GM21825 (cell line): ENCODE measurements around the gene MIP.
"Not testable (repeated sequence)": the region's sequence is repeated elsewhere in the genome, so short reads cannot be mapped to it uniquely, and the experiment has no call there.

Source experiments
- ATAC-seq: cut with Tn5 transposase; IDR thresholded peaks from one replicate; pipeline ENCODE4 v1.9.1; 2021; ENCODE audit warnings: mild to moderate bottlenecking, moderate library complexity; ENCODE audit not compliant: unreplicated experiment

The MIP gene

DNA sequence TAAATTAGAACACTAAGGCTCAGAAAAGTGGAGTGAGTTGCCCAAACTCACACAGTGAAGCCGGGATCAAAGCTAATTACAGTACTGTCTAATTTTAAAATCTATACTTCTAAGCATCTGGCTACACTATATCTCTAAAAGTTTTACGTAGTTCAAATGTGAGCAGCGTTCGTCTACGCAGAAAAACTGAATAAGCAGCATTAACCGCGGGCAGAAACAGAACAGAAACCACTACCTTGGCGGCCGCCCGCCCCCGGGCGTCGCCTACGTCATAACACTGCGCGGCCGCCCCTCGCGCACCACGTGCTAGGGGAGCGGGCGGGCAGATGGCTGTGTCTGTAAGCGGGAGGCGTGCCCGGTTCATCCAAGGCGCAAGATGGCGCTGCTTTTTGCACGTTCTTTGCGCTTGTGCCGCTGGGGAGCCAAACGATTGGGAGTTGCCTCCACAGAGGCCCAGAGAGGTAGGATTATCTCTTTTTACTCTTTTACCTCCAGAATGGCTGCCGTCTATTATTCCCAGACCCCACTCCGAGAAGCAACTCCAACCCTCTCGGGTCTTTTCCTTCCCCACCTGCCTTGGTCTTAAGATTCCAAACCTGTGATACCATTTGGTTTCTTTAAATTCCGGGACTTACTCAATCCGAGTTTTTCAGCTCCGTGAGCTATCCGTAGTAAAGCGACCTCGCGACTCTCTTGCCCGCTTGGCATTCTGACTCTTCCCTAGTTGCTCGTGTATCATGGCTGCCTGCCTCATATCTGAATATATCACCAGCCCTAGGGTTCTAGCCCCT is 14.0 kb upstream of the MIP start, which contains the start of gene SPRYD4:
Gene SPRYD4, plus strand, starts transcription at position 363 of the 791 bp plus-strand sequence. Its CDS starts 14 bp downstream, at position 377.
- peak; percentile 76 for ATAC-seq

DNA sequence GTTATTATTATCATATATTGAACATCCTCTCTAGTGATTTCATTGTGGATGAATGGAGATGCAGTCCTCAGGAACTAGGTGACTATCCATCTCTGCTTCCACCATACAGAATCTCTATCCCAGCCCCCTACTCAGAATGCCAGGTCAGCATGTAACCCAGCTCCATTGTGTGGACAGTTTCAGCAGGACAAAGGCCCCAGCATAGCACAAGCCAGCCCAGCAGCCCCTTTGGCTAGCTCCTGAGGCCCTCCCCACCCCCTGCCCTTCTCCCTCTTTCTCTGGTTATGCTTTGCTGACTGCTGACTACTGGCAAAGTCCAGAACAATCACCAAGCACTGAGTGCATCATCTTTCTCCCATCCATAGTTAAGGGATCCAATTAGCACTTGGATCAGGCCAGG is 8.1 kb upstream of the MIP start:
- no peak for ATAC-seq

DNA sequence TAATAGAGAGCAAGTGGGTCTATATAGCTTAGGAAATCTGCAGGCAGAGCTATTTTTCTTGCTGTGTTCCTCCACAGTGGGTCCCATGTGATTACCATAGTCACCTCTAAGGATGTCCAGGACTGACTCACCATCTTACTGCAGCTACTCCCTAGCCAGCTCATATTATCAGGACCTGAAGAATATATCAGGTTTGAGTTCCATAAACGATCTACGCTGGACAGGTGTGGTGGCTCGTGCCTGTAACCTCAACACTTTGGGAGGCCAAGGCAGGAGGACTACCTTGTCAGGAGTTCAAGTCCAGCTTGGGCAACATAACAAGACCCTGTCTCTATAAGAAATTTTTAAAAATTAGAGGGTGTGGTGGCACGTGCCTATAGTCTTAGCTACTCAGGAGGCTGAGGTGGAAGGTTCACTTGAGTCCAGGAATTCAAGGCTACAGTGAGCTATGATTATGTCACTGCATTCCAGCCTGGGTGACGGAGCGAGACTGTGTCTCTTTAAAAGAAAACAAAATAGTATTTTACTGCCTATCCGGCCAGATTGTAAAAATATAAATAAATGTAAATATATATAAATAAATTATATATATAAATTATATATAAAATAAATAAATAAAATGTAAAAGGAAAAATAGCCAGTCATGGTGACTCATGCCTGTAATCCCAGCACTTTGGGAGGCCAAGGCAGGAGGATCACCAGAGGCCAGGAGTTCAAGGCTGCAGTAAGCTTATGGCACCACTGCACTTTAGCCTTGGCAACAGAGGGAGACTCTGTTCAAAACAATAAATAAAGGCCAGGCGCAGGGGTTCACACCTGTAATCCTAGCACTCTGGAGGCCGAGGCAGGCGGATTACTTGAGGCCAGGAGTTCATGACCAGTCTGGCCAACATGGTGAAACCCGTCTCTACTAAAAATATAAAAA is 7.0 kb upstream of the MIP start:
- ATAC-seq = no peak

DNA sequence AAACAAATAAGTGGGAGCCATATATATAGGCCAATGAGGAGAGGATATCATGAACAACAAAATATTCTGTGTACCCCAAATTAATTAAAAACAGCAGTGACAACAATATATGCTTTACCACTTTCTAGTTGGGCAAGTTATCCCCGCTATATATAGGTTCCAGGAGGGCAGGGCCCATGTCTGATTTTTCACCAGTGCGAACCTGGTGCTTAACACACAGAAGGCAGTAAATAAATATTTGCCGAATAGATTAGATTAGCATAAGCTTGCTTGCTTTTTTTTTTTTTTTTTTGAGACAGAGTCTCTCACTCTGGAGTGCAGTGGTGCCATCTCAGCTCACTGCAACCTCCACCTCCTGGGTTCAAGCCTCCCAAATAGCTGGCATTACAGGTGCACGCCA is 3.4 kb upstream of the MIP start:
- no peak for ATAC-seq

DNA sequence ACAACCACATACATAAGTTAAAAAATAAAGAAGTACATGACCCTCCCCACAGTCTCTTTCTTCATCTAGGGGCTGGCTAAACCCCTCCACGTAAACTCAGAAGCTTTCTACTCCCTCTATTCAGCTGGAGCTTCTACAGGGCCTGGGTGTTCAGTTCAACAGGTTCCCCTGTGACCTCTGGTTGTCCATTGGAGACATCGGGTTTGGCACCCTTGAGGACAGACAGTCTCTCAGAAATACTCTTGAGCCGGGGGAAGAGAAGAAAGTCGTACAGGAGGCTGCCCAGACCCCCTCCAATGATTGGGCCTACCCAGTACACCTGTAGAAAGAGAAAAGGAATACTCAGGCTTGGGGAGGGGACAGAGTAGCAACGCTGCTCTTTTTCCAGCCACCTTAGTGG is 3.3 kb downstream of the MIP start:
- no peak for ATAC-seq

DNA sequence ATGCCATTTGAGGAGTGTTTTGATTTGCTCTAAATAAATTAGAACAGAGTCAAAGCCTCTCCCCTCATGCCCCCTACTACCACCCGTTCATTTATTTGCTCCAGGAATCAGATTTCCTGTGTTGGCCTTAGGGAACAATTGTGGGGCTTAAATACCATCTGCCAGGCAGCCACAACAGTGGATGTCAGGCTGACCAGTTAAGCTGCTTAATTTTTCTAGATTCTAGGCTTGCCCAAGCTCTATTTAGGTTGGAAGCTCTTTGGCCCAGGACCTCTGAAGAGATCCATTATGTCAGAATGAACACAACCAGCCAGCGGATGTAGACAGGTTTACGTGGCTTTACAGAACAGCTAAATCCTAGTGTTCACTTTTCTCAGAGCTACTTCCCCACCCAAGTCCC is 4.2 kb downstream of the MIP start:
- ATAC-seq = no peak

DNA sequence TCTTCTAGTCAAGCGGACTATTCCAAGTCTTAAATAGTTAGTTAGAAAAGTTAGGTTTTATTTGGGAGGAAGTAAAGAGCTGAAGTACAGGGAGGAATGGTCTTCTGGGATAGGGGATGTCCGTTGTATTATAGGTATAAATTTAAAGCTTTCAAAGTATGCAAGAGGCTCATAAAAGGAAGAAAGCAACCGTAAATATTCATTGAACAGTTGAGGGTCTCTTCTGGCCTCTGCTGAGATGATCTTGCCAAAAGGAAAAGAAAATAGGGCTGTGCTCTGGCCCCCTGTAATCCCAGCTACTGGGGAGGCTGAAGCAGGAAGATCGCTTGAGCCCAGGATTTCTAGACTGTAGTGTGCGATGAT is 4.9 kb downstream of the MIP start:
- no peak for ATAC-seq

DNA sequence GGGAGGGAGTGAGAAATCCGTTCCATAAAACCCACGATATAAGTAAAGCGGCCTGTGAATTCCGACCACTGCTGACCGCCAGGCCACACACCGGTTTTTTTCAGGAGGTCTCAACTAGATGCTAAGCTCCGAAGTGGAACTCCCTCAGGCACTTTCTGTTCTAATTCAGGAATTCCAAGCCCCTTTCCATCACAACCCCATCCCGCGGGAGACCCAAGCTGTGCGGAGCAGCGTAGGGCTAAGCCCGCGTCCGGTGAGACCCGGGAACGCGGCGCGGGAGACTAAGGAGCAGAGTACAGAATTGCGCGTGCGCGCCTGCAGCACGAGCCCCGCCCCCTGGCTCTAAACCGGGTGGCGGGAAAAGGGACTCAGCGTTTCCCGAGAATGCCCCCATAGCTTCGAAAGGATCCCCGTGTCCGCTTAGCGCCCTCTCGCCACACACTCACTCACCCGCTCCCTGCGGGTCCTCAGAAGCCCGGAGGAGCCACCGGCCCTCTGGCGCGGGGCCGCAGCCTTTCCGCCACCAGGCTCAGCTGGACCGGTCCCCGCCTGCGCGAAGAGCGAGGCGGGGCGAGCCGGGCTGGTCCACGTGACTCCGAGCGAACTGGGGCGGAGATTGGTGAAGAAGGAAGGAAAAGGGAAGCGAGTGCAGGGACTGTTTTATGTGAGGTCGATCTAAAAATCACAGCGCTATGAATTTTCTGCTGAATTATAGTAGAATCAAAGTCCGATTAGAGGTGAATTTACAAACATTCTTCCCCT is 5.4 kb downstream of the MIP start, which contains the start of gene TIMELESS:
Gene TIMELESS, minus strand, starts transcription at position 567 of the 762 bp plus-strand sequence. CDS start 15,256 bp downstream, outside the sequence.
- peak; percentile 90 for ATAC-seq

DNA sequence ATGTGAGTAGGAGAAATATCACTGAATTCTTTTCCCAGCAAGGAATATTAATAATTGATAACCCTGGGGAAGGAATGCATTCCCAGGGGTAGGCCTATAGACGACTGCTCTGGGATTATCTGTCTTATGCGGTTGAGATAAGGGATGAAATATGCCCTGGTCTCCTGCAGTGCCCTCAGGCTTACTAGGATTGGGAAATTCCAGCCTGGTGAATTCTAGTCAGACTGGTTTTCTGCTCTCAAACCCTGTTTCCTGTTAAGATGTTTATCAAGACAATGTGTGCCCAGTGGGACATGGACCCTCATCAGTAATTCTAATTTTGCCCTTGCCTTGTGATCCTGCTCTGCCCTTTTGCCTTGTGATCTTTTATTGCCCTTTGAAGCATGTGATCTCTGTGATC is 11.2 kb downstream of the MIP start:
- ATAC-seq = not testable (repeated sequence)

DNA sequence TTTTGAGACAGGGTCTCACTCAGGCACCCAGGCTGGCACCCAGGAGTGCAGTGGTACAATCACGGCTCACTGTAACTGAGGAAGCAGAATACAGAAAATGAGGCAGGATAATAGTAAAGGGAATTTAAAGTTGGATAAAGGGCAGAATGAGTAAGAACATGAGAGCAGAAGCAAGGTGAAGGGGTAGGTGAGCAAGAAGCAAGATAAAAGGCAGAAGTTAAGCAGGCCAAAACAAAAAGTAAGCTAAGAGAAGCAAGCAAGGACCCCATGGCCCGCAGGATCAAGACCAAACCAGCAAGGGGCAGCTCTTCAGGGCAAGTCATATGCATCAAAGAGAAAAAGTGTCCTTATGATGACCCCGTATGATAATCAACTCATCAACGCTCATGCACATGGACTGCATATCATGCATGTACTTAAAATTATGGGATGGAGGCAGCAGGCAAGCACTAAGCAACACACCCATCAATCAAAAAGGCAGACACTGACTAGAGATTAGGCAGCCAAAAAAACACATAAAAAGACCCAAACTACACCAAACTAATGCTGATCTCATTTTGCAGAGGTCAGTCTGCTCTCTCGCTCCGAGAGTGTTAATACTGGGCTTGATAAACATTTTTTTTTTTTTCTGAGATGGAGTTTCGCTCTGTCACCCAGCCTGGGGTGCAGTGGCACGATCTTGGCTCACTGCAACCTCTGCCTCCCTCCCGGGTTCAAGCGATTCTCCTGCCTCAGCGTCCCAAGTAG is 16.9 kb downstream of the MIP start:
- no peak for ATAC-seq

DNA sequence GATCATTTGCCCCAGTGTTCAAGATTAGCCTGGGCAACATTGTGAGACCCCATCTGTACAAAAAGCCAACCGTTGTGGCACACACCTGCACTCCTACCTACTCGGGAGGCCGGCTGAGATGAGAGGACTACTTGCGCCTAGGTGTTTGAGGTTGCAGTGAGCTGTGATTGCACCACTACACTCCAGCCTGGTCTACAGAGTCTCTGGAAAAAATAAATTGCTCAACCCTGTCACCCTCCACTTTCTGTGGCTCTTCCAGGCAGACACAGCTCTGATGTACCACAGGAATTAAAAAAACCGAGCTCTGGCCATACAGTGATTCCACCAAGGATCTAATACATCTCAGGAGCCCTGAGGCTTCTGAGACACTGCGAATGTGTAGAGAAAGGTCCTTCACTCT is 19.6 kb downstream of the MIP start:
- no peak for ATAC-seq

DNA sequence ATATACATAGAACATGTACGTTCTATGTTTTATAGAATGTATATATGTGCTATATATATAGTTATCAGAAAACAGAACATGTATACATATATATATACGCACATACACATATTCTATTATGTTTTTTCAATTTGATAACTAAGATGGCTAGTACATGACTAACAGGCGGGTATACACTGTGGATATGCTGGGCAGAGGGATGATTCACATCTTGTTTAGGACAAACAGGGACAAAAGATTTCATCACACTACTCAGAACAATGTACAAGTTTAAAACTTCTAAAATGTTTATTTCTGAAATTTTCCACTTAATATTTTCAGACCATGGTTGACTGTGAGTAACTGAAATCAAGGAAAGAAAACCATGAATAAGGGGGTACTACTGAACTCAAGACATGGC is 22.6 kb downstream of the MIP start:
- no peak for ATAC-seq

DNA sequence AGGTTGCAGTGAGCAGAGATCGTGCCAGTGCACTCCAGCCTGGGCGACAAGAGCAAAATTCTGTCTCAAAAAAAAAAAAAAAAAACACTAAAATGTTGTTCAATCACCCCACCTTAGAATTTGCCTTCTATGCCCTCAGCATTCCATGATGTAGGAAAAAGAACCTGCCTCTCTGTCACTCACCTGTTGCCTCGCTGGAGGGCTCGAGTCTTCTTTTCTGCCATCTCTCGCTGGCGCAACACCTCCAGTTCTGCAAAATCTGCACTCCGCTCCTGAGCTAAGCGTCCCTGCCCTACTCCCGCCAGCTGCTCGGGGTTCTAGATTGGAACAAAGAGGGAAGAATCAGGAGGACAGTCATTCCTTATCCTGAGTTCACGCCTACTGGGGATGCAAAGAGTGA is 23.2 kb downstream of the MIP start:
- ATAC-seq = no peak

DNA sequence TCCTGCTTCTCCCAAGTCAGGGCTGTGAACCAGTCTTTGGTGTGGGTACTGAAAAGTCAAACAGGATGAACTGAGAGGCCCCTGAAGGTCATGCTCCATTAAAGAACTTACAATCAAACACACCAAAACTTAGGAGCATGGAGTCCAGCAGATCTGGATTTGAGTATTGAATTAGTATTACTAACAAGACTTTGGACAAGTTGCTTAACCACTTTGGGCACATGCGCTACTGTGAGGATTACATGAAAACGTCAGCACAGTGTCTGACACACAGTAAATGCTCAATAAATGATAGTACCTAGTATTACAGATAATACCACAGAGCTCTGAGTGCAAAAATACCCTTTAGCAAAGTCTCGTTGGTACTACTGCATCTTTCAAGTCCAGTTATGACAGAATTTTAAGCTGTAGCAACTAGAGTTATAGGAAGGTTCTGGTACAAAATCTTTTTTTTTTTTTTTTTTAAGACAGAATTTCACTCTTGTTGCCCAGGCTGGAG is 28.5 kb downstream of the MIP start:
- no peak for ATAC-seq

DNA sequence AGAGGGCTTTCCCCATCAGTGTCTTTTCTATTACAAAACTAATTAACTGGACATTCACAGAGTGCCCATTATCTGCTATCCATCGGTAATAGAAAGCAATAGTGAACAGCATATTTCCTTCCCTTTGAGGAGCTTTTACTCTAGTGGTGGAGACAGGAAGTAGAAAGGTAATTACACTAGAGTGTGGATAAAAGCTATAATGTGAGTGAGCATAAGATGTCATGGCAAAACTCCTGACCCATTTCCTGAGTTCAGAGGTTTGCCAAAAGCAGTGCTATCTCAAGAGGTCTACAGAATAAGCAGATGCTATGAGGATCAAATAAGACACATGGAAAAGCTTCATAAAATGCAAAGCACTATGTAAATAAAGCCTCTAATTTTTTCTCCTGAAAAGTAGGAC is 29.3 kb downstream of the MIP start:
- ATAC-seq = no peak

DNA sequence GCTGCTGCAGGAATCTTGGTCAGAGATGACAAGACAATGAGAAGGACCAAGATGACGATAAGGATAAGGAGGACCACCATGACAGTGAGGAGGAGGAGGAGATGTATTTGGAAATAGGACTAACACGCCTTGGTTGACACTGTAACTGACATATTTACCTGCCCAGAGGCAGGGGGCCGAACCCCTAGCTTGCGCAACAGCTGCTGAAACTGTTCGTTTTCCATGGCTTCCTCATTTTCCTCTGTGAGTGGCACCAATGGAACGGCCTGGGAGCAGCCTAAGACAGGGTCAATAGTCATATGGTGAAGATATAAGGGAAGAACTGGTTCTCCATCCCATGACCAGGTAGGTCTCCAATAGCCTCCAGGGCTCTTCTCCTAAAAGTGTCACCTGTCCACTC is 34.0 kb downstream of the MIP start:
- ATAC-seq = no peak

DNA sequence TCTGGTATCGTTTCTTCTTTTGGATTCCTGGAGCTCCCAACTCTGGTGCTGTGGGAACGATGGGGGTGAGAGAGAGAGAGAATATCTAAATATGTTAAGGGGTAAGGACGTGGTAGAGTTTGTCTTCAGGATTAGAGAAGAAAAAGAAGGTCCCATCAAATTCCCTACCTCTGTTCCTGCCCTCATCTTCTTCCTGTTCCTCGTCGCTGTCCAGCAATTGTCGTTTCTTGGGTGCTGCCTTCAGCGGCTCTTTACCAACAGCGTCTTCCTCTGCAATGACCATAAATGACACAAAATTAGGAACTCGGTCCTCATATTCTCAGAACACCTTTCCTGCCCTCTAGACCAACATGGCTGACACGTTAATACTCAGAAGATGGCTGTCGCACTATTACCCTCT is 36.7 kb downstream of the MIP start:
- no peak for ATAC-seq

DNA sequence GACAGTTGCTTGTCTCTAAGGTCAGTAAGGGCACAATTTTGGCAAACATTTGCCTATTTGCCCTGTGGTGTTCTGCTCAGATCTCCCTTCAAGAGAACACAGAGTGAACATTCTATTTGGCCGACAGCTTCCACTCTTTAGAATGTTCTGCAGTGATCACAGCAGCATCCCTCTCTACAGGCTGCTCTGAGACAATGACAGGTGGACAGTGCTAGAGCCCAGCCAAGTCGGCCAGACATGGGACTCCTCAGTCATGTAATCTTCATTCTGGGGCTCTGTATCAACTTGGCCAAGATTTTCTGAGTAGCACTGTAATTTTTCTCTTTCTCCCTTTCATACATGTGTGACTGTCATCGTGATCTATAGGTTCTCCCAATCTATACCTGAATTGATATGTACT is 40.1 kb downstream of the MIP start:
- no peak for ATAC-seq

DNA sequence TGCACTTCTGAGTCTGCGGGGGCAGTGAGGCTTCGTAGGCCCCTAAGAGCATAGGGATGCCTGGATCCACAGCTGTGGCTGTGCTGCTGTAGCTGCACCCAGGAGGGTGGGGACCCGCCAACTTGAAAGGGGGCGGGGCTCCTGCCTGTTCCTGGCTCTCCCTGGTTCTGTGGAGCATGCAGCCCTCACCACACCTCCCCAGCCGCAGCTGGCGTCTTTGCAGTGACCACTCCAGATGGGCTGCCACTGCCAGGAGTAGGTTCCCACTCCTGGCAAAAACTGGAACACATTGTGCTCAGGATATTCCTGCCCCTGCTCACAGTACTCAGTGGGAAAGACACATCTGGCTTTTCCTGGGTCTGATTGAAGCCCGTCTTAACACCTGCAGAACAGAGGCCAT is 41.1 kb downstream of the MIP start:
- no peak for ATAC-seq
